ENCODE measurements around the gene ADGRE3.
A peak's percentile ranks its signal among the peaks of the same experiment; 100 is the strongest.

Gene ADGRE3, protein sequence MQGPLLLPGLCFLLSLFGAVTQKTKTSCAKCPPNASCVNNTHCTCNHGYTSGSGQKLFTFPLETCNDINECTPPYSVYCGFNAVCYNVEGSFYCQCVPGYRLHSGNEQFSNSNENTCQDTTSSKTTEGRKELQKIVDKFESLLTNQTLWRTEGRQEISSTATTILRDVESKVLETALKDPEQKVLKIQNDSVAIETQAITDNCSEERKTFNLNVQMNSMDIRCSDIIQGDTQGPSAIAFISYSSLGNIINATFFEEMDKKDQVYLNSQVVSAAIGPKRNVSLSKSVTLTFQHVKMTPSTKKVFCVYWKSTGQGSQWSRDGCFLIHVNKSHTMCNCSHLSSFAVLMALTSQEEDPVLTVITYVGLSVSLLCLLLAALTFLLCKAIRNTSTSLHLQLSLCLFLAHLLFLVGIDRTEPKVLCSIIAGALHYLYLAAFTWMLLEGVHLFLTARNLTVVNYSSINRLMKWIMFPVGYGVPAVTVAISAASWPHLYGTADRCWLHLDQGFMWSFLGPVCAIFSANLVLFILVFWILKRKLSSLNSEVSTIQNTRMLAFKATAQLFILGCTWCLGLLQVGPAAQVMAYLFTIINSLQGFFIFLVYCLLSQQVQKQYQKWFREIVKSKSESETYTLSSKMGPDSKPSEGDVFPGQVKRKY

DNA sequence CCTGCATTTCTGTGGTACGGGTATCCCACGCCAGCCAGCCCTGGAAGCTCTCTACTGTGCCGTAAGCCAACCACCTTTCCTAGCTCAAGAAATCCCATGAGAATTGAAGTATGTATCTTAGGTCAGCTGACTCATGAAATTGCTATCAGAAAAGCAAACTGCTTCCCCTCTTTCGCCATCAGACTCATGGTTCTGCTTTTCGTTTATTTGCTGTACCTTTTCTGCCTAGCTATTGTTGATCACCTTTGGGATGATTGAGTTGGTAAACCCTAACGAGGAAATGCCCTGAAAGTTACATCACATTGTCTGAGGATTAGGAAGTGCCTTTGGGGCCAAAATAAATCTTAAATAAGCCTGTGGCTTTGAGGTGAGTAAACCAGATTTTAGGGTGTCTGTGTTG is at the start of gene ADGRE3:
TSS of gene ADGRE3 (minus strand) at position 81 of the 400 bp plus-strand sequence. CDS start at position 7, 74 bp downstream.
- DNase-seq (ENCODE audit: low read depth), result no peak

DNA sequence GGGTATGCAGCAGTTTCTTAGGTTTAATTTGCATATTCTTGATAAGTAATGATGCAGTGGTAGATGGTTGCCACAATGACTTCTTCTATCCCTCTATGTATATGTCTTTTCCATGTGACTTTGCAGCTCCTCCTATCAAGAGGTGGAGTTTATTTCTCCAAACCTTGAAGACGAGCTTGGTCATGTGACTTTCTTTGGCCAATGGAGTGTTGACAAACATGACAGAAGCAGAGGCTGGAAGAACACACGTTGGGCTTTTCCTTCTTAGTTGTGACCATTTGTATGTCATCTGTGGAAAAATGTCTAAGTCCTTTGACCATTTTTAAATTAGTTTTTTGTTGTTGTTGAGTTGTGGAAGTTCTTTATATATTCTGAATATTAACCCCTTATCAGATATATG is 47.5 kb upstream of the ADGRE3 start:
- DNase-seq (ENCODE audit: low read depth), result no peak

DNA sequence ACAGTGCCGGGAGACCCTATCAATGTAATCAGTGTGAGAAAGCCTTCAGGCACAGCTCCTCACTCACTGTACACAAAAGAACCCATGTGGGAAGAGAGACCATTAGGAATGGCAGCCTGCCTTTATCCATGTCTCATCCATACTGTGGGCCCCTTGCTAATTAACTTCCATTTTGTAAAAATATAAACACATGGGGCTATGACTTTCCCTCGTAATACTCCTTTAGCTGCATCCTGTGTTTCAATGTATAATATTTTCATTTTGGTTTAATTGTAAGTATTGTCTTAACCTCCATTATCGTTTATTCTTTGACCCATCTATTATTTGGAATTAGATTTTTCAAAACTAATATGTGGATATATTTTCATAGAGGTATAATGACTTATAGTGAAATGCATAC is 44.5 kb upstream of the ADGRE3 start:
- no peak for DNase-seq (ENCODE audit: low read depth)

DNA sequence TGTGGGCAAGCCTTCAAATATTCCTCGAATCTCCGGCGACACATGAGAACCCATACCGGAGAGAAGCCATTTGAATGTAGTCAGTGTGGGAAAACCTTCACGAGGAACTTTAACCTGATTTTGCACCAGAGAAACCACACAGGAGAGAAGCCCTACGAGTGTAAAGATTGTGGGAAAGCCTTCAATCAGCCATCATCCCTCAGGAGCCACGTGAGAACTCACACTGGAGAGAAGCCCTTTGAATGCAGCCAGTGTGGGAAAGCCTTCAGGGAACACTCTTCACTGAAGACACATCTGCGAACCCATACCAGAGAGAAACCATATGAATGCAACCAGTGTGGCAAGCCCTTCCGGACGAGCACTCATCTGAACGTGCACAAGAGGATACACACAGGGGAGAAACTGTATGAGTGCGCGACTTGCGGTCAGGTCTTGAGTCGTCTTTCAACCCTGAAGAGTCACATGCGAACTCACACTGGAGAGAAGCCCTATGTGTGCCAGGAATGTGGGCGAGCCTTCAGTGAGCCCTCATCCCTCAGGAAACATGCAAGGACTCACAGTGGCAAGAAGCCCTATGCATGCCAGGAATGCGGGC is 44.0 kb upstream of the ADGRE3 start:
- no peak for DNase-seq (ENCODE audit: low read depth)

DNA sequence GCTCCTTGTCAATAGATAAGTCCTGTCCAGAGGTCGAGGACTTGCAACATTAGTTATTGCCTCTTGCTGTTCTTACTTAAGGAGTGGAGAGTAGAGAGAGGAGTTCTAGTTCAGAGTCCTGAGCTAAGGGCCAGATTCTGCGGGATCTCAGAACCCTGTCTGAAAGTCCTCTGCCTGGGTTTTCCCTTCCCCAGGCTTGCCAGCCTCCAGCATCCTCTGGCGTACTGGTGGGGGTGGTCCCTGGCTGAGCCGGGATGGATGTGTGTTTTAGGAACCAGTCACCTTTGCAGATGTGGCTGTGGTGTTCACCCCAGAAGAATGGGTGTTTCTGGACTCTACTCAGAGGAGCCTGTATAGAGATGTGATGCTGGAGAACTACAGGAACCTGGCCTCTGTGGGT is 41.2 kb upstream of the ADGRE3 start:
- DNase-seq (ENCODE audit: low read depth), result no peak

DNA sequence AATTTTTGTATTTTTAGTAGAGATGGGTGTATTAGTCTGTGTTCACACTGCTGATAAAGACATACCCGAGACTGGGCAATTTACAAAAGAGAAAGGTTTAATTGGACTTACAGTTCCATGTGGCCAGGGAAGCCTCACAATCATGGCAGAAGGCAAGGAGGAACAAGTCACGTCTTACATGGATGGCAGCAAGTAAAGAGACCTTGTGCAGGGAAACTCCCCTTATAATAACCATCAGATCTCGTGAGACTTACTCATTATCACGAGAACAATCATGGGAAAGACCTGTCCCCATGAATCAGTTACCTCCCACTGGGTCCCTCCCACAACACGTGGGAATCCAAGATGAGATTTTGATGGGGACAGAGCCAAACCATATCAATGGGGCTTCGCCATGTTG is 29.8 kb upstream of the ADGRE3 start:
- DNase-seq (ENCODE audit: low read depth), result no peak

DNA sequence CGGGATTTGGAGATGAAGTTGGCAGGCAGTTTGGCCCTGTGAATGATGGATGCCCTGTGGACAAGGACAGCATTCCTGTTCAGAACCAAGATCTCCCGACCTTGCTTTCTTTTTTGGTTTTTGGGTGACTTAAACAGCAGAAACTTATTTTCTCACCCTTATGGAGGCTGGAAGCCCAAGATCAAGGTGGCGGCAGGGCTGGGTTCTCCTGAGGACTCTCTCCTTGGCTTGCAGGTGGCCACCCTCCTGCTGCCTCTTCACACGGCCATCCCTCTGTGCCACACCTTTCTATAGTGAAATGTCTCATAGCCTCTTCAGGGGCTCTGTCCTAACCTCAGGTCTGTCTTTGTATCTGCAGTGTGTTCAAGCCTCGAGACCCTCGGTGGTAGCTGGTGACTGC is 29.2 kb upstream of the ADGRE3 start:
- DNase-seq (ENCODE audit: low read depth), result no peak

DNA sequence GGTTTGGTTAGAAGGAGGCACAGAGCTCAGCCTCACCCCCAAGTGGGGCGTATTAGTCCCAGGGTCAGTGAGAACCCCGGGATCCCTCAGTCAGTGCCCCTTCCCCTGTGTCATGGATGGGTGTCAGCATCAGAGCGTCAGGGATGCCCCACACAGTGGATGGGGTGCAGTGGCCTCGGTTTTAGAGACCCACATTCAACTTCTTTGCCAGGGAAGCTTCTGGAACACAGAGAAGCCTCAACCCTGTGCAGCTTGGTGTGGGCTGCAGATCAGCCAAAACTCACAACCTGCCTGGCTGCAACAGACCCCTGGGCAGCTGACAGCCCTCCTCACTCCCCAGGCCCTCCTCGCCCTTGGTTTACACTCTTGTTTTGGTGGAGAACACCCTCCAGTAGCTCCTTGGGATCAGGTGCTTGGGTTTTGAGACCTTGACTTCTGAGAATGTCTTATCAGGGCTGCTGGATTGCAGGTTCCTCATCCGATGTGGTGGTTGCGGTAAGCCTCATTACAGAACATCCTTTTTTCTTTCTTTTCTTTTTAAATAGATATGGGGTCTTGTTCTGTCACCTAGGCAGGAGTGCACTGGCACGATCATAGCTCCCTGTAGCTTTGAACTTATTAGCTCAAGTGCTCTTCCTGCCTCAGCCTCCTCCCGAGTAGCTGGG is 26.2 kb upstream of the ADGRE3 start:
- no peak for DNase-seq (ENCODE audit: low read depth)

DNA sequence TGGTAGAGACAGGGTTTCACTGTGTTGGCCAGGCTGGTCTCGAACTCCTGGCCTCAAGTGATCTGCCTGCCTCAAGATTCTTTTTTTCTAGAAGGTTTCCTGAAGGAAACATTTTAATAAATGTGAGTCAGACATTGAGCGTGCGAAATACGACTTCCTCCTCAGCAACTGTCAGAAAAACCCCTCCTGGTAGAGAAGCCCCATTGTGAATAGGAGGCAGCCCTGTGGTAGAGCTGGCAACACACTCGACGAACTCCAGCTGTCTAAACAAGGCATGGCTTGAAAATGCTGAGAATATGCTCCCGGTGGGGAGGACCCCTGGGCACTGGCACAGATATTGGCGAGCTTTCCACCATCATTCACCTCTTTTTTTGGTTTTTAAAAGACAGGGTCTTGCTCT is 25.0 kb upstream of the ADGRE3 start:
- no peak for DNase-seq (ENCODE audit: low read depth)

DNA sequence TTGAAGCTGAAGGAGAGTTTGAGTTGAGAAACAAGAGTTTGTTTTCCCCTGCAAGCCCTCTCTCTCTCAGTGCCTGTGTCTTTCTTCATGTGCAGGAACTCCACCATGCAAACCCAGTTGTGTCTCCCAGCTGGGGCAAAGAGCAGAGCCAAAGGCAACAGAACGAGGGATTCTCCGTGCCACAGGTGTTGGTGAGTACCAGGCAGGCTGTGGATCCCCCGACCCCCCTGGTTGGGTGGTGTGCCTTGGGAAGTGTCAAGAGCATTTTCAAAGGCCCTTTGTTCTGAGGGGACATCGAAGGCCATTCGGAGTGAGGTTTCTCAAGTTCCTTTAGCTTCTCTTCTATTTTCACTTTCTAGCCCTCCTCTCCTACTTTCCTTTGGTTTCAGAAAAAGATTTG is 20.8 kb upstream of the ADGRE3 start:
- no peak for DNase-seq (ENCODE audit: low read depth)

DNA sequence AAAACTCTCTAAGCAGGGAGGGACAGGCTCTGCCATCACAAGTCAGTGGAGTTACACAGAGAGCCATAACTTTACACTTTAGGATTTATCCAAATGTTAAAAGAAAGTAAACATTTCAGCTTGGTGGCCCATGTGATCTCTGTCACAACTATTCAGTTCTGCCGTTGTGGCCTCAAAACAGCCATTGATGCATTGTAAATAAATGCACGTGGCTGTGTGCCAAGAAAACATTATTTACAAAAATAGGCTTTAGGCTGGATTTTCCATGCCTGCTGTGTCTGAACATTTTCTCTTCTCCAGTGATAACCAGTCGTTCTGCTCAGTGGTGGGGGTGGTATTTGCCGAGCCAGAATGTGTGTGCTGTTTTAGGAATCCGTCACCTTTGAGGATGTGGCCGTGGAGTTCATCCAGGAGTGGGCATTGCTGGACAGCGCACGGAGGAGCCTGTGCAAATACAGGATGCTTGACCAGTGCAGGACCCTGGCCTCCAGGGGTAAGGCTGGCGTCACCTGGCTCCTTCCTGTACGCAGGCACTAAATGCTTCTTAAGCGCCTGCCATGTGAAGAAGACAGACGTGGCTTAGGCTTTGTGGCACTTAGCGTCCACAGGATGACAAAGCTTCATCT is 20.1 kb upstream of the ADGRE3 start:
- DNase-seq (ENCODE audit: low read depth), result no peak

DNA sequence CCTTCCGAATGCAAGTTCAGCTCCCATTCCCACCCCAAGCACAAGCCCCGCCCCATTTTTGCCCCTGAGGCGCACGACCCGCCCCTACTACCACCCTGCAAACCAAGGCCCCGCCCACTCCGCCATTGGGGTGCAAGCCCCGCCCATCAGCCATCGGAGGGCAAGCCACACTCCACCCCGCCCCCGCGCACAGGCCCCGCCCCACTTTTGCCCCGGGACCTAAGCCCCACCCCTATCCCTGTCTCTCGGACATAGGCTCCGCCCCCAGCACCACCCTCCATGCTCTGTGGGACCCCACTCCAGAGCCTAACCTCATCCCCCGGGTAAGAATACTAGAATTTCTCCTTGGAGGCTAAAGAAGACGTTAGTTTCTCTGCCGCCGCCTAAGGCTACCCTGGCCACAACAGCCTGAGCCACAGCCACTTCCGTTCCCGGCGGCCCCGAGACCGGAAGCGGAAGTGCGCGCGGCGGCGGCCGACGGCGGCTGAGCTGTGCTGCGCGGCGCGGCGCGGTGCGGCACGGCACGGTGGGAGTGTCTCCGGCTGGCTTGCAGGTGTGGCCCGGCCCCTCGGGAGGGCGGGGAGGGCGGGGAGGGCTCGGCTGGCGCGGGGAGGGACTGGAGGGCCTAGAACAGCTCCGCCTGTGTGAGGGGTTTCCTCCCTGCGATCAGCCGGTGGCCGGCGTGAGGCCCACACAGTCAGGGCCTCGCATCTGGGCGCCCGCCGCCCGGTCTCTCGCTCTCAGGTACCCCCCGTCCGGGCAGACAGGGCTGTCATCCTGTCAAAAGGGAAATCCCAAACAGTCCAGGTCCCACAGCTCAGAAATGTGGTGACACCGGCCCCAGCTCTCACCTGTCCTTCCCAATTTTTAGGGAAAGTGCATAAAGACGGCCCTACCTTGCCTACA is 15.2 kb upstream of the ADGRE3 start, which contains the start of gene ZNF333:
TSS of gene ZNF333 (plus strand) at position 451 of the 906 bp plus-strand sequence. CDS start 3,444 bp downstream, outside the sequence.
- DNase-seq (ENCODE audit: low read depth), result peak; percentile 97

DNA sequence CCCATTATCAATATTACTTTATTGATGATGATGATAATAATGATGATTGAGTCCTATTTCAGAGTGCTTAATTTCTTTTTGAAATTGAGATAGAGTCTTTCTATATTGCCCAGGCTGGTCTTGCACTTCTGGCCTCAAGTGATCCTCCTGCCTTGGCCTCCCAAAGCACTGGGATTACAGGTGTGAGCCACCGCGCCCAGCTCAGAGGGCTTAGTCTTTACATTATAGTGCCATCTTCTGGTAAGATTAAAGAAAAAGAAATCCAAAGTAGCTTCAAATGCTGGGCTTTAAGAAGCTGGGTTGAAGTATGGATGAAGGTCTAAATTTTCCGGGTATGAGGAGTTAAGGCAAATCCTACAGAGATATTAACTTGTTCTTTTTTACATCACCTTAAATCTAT is 11.8 kb upstream of the ADGRE3 start:
- DNase-seq (ENCODE audit: low read depth), result no peak

DNA sequence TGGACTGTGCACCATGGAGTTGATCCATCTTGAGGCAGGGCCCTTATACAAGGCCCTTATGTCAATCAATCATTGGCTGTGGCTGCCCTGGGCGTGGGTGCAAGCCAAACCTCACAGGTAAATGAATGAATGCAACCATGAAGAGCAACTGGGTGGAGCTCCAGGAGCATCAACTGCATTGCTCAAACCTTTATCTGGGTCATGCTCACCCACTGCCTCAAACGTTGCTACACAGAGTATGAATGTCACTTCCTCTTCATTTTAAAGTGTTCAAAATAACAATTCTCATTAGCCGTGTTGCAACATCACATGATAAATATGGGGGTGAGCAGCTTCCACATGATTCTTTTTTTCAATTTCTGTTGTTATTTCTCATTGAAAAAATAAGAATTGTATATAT is 8.8 kb upstream of the ADGRE3 start:
- no peak for DNase-seq (ENCODE audit: low read depth)

DNA sequence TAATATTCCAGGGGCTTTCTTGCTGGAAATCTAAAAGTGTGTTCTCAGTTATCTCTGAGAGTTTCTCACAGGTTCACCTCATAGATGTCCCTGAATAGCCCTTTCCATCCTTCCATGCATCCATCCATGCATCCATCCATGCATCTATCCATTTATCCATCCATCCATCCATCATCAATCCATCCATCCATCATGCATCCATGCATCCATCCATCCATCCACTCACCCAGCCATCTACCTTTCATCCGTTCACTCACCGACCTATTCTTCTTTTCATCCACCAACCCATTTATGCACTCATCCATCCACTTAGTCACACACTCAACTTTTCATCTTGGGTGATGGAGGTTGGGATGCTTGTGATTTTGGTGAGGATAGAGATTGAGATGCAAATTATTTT is 7.4 kb upstream of the ADGRE3 start:
- no peak for DNase-seq (ENCODE audit: low read depth)

DNA sequence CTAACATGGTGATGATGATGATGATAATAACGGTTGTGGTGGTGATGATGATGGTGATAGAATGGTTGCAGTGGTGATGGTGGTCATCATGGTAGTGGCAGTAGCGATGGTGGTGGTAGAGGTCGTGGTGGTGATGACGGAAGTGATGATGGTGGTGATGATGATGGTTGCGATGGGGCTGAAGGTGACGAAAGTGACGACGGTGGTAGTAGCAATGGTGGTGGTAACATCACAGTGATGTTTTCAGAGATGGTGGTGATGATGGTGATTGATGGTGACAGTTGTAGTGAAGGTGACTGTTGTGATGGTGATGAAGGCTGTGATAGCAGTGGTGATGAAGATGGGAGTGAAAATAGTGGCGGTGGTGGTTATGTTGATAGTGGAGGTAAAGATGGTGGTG is 3.6 kb upstream of the ADGRE3 start:
- DNase-seq (ENCODE audit: low read depth), result no peak

DNA sequence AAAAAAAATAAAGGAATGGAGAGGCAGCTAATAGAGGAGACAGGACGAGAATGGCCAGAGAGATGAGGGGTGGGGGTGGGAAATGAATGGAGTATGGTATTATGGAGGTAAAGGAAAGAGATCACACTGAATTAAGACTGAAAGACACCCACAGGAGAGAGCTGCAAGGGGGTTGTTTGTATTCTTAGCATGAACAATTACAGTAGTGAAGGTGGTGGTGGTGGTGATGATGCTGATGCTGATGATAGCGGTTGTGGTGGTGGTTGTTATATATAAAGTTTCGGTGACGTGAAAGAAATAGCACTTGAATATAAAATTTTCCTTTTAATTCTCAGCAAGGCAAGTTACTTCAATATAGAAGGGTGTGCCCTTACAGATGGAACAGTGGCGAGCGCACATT is 2.8 kb upstream of the ADGRE3 start:
- DNase-seq (ENCODE audit: low read depth), result no peak

DNA sequence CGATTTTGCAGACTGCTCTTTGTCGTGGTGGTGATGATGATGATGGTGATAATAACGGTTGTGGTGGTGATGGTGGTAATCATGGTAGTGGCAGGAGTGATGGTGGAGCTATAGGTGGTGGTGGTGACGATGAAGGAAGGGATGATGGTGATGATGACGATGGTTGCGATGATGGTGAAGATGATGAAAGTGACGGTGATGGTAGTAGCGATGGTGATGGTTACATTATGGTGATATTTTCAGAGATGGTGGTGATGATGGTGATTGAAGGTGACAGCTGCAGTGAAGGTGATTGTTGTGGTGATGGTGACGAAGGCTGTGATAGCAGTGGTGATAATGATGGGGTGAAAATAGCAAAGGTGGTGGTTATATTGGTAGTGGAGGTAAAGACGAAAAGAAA is 2.1 kb upstream of the ADGRE3 start:
- DNase-seq (ENCODE audit: low read depth), result no peak

DNA sequence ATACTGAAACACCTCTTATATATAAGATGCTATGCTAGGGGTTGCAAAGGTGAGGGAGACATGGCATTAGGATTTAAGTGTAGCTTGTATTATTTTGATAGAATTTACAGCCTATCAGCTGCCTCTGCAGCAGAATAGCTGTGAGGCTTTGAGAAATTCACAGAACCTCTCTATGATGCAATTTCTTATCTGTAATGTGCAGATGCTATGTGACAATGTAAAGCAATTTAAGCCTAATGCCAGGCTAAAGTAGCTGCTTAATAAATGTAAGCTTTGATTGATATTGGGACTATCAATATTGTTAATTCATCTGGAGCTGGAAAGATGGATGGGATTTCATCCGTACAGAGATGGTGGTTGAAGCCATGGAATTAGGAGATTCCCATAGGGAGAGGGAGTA is 1.6 kb downstream of the ADGRE3 start:
- DNase-seq (ENCODE audit: low read depth), result no peak

DNA sequence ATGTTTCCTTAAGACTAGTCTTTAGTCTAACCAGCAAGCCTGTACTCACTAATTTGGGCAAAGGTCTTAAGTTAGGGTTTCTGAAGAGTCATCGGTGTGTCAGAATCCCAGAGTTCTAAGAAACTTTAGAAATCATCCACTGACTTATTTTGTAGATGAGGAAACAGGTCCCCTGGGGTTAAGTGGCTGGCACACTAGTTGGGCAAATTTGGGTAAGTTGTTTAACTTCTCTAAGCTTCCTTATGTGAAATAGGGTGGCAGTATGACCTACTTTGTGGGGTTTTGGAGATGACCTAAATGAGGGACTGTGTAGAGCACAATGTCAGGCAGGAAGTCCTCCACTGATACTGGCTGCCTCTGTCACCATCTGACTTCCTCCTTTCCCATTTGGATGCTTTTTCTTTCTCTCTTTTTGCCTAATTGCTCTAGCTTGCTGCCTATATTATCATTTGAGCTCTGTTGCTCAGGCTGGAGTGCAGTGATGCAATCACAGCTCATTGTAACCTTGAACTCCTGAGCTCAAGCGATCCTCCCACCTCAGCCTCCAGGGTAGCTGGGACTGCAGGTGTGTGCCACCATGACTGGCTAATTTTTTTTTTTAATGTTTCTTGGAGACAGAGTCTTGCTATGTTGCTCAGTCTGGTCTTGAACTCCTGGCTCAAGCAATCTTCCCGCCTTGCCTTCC is 2.3 kb downstream of the ADGRE3 start:
- DNase-seq (ENCODE audit: low read depth), result no peak

DNA sequence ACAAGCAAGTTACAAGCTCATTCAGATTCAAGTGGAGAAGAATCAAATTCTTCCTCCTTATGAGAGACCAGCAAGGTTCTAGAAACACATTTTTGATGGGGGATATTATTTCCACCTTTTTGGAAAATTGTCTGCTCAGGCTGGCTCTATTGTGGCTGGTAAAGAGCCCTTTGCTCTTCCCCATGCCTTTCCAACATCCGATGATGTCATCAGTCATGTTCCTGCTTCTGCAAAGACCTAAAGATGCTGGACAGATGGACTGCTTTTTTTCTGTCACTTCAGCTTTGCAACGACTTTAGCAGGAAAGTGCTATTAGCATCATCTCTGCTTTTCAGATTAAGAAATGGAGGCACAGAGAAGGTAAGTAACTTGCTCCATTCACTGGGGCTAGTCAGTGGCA is 4.2 kb downstream of the ADGRE3 start:
- no peak for DNase-seq (ENCODE audit: low read depth)
